ENCODE measurements around the gene DOCK1. TPM values are rescaled to one million over a fixed set of nuclear protein-coding genes. Genes with fewer than 3 reads are reported as not detected.

Gene DOCK1
- total RNA-seq, 2 experiments from 2014 or later: 0.14 to 0.18 TPM

DNA sequence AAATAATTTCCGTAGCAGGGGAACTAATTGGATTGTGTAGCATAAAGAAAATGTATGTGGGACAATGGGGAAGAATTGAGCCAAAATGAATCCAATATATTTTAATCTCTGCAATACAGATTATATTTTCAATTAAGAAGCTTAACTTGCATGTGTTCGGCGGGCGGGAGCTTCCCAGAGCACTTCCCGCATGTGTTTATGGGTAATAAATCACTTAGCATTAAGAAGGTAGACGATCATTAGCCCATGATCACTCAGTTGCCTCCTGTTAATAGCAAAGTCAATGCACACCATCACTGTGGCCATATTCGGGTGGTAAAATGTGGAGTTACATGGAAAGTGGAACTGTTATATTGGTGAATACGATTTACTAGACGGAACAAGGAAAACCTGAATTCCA is 414.0 kb downstream of the DOCK1 start:
- Mint-ChIP-seq H3K27me3 (no peaks in the 10 kb centered on the region), H3K9me3 (no peaks in the 10 kb centered on the region), H3K27ac (no peak overlapping the region), H3K36me3 (ENCODE audit: low read depth) (no peaks in the 10 kb centered on the region), H3K4me3 (no peak overlapping the region), H3K4me1 (ENCODE audit: low read depth) (no peaks in the 10 kb centered on the region)
- ATAC-seq (no peak), DNase-seq (no peak)
- POLR2A ChIA-PET: no interaction called here
- TF ChIP-seq, protein P1, sequence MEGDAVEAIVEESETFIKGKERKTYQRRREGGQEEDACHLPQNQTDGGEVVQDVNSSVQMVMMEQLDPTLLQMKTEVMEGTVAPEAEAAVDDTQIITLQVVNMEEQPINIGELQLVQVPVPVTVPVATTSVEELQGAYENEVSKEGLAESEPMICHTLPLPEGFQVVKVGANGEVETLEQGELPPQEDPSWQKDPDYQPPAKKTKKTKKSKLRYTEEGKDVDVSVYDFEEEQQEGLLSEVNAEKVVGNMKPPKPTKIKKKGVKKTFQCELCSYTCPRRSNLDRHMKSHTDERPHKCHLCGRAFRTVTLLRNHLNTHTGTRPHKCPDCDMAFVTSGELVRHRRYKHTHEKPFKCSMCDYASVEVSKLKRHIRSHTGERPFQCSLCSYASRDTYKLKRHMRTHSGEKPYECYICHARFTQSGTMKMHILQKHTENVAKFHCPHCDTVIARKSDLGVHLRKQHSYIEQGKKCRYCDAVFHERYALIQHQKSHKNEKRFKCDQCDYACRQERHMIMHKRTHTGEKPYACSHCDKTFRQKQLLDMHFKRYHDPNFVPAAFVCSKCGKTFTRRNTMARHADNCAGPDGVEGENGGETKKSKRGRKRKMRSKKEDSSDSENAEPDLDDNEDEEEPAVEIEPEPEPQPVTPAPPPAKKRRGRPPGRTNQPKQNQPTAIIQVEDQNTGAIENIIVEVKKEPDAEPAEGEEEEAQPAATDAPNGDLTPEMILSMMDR (IDR thresholded peaks at IDR 0.05): no peak
- CTCF ChIA-PET: no interaction called here
- intact Hi-C loops (cut with micrococcal nuclease): no loop called here

GRCh38 chr10:127319691-127320090 is 414.5 kb downstream of the DOCK1 start:
- ATAC-seq (no peak), DNase-seq (no peak)
- Mint-ChIP-seq H3K9me3 (no peaks in the 10 kb centered on the region), H3K4me3 (no peak overlapping the region), H3K27ac (no peak overlapping the region), H3K4me1 (ENCODE audit: low read depth) (no peaks in the 10 kb centered on the region), H3K27me3 (no peaks in the 10 kb centered on the region), H3K36me3 (ENCODE audit: low read depth) (no peaks in the 10 kb centered on the region)
- ChIA-PET CTCF (no interaction called here), POLR2A (no interaction called here)
- intact Hi-C loops (cut with micrococcal nuclease): no loop called here
- TF ChIP-seq, protein P1 (IDR thresholded peaks at IDR 0.05): no peak

- Mint-ChIP-seq H3K27ac (no peak overlapping the region), H3K4me3 (no peak overlapping the region), H3K9me3 (no peaks in the 10 kb centered on the region), H3K4me1 (ENCODE audit: low read depth) (no peaks in the 10 kb centered on the region), H3K36me3 (ENCODE audit: low read depth) (no peaks in the 10 kb centered on the region), H3K27me3 (no peaks in the 10 kb centered on the region)
- DNase-seq (no peak), ATAC-seq (no peak)
- ChIA-PET POLR2A (no interaction called here), CTCF (no interaction called here)
- TF ChIP-seq, protein P1 (IDR thresholded peaks at IDR 0.05): no peak
- intact Hi-C loops (cut with micrococcal nuclease): no loop called here
Measured at GRCh38 chr10:127320176-127320575, 414.9 kb downstream of the DOCK1 start.

GRCh38 chr10:127322286-127322685 is 417.1 kb downstream of the DOCK1 start:
- Mint-ChIP-seq H3K36me3 (ENCODE audit: low read depth) (no peaks in the 10 kb centered on the region), H3K9me3 (no peaks in the 10 kb centered on the region), H3K4me3 (no peak overlapping the region), H3K27ac (no peak overlapping the region), H3K4me1 (ENCODE audit: low read depth) (no peaks in the 10 kb centered on the region), H3K27me3 (no peaks in the 10 kb centered on the region)
- CTCF ChIA-PET: no interaction called here
- ATAC-seq (no peak), DNase-seq (no peak)
- TF ChIP-seq, protein P1 (IDR thresholded peaks at IDR 0.05): no peak
- intact Hi-C loops (cut with micrococcal nuclease): no loop called here
- POLR2A ChIA-PET: no interaction called here

DNA sequence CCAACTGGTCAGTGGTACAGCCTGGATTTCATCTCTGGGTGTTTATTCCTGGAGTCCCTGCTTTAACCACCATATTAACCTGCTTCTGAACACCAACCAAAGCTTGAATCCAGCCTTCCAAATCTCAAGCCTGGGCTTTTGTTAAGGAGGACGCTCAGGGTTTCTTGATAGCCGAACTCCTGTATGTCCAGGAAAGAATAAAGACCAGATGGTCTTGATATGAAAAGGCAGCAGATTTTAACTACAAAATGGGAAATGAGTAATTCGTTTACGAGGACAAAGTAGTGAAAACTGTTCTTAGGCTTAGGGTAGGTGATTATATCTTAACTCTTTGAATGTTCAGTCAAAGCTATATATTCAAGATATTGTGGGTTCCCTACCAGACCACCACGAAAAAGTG is 420.3 kb downstream of the DOCK1 start:
- CTCF ChIA-PET: interaction anchor here (1.1 kb wide), 1 partner anchor 9 kb away, joined by 4 read pairs; no protein-coding TSS in a partner anchor

More for the DNA sequence above, 420.3 kb downstream of the DOCK1 start:
- Mint-ChIP-seq H3K27me3 (no peaks in the 10 kb centered on the region), H3K36me3 (ENCODE audit: low read depth) (no peaks in the 10 kb centered on the region), H3K4me1 (ENCODE audit: low read depth) (no peaks in the 10 kb centered on the region), H3K4me3 (no peak overlapping the region), H3K27ac (no peak overlapping the region), H3K9me3 (no peaks in the 10 kb centered on the region)
- TF ChIP-seq, protein P1 (IDR thresholded peaks at IDR 0.05): no peak
- intact Hi-C loops (cut with micrococcal nuclease): no loop called here
- DNase-seq: no peak
- ATAC-seq: no peak
- POLR2A ChIA-PET: no interaction called here
